Fibroblast of the aortic adventitia (primary cell): ENCODE measurements around the gene ACSS3. TPM values are rescaled to one million over a fixed set of nuclear protein-coding genes. Genes with fewer than 3 reads are reported as not detected.

Experiments
- DNase-seq: peaks from one replicate; pipeline ENCODE4 v3.0.0-alpha.2; 2010; ENCODE audit warnings: low read depth
- H3K4me3 ChIP-seq: 2 replicates; pipeline ENCODE4 v1.5.1; 2011; ENCODE audit warnings: low read depth, mild to moderate bottlenecking, control low read depth, low read length, moderate library complexity
- total RNA-seq: library from RNA; depleted of rRNA; stranded (reverse); fragments of >200 nt; gene quantifications from 2 replicates; pipeline ENCODE4 v1.2.3, GENCODE V29; 2012; ENCODE audit warnings: low replicate concordance
- TF ChIP-seq, protein P1 (sequence below): IDR thresholded peaks from 2 replicates; pipeline ENCODE4 v1.5.1; 2011; ENCODE audit warnings: mild to moderate bottlenecking, low read length, control low read depth, inconsistent platforms; ENCODE audit not compliant: insufficient read depth

Gene ACSS3
- total RNA-seq, 1 donor: 24.5 TPM

DNA sequence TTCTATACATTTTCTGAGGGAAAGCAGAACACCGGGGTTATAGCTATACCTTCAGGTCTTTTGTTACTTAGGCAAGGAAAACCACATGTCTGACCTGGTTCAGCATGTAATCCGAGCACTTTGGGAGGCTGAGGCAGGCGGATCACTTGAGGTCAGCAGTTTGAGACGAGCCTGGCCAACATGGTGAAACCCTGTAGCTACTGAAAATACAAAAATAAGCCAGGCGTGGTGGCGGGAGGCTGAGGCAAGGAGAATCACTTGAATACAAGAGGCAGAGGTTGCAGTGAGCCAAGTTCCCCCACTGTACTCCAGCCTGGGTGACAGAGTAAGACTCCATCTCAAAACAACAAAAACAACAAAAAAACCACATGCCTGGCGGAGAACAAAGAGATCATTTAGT, 177.6 kb downstream of the ACSS3 start:
- H3K4me3 ChIP-seq: no peak overlapping the region
- DNase-seq: no peak
- TF ChIP-seq, protein P1, sequence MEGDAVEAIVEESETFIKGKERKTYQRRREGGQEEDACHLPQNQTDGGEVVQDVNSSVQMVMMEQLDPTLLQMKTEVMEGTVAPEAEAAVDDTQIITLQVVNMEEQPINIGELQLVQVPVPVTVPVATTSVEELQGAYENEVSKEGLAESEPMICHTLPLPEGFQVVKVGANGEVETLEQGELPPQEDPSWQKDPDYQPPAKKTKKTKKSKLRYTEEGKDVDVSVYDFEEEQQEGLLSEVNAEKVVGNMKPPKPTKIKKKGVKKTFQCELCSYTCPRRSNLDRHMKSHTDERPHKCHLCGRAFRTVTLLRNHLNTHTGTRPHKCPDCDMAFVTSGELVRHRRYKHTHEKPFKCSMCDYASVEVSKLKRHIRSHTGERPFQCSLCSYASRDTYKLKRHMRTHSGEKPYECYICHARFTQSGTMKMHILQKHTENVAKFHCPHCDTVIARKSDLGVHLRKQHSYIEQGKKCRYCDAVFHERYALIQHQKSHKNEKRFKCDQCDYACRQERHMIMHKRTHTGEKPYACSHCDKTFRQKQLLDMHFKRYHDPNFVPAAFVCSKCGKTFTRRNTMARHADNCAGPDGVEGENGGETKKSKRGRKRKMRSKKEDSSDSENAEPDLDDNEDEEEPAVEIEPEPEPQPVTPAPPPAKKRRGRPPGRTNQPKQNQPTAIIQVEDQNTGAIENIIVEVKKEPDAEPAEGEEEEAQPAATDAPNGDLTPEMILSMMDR: no peak

DNA sequence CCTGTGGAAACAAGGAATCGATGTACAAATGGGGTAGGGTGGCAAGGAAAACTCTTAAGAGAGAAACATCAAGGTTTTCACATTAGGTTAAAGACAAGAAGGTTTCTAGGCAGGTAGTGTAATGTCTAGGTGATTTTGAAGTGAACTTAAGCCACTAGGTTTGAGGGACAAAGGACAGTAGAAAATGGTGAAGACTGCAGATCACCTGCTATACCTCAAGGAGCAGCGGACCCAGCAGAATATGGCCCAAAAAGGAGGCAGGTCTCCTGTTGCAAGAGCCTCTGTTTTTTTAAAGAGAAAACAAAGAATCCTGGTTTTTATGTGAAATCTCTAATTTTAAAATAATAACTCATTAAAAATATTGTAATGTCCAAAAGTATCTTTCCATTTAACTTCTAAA, 178.1 kb downstream of the ACSS3 start:
- no peak overlapping the region for H3K4me3 ChIP-seq
- TF ChIP-seq, protein P1: no peak
- DNase-seq: no peak

DNA sequence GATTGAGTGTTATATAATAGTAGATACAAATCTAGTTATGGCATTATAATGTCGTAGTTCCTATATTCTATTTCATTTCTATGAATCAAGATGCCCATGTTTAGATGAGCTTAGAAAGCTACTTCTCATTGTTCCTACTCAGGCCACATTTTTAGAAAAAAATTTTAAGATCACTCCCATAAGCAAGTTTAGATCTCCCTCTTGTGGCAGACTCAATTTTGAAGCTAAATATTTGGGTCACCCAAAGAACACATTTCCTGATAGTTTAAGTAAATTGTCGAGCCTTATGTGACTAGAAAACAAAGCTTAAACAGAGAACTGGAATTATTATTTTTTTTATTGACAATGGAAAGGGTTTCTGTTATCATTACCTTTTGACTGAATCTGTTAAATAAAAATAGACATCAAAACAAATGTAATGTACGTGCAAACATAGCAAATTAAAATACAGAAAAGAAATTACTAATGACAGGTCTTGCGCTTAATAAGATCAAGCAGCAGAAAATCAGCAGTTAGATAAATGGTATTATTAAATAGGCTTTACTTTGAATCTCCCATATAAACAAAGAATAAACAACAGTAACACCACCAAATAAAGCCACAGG, 180.2 kb downstream of the ACSS3 start:
- H3K4me3 ChIP-seq: no peak overlapping the region
- TF ChIP-seq, protein P1: peak; percentile 63
- DNase-seq: peak; percentile 68

DNA sequence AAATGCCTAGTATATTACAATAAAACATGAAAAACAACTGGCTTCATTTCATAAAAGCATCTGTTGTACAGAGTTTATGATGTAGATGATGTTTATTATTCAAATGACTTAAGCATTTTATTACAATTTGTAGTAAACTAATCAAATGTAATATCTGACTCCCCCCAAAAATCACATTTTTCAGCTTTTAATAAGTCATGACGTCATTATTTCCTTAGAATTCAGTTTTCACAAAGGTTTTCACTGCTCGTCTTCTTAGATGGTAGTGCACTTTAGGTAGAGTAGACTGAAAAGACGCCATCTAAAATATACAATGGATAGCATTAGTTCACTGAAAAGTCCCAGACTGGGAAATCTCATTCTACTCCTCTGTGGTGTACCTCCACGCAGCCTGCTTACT, 181.5 kb downstream of the ACSS3 start:
- DNase-seq: no peak
- no peak overlapping the region for H3K4me3 ChIP-seq
- TF ChIP-seq, protein P1: no peak

DNA sequence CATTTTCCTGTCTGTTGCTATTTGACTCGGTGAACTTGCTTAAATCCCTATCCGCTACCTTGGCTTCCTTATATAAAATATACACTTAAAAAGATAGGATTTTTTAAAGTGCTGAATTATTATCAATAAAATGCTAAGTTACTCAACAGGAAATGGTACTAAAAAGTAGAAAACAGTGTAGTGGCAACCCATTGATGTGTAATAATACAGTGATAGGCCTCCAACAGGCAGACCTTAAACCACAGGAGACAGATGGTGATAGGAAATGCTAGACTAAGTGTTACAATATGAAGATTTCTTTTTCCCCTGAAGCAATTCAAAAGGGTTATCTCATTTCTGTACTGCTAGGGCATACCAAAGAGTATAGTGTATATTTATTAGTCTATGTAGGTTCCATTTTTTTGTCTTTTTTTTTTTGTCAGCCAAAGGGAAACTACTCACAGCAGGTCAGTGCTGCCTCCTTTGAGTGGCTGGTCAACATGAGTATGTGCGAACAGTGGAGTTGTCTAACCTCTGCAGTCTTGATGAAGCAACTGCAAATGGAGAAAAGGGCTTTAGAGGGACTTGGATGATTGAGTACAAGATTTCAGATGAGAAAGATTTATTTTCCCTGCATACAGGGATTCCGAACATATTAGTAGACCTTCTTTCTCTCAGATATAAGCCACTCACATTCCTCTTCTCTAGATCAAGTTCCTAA, 183.8 kb downstream of the ACSS3 start:
- TF ChIP-seq, protein P1: no peak
- no peak overlapping the region for H3K4me3 ChIP-seq
- DNase-seq: no peak

DNA sequence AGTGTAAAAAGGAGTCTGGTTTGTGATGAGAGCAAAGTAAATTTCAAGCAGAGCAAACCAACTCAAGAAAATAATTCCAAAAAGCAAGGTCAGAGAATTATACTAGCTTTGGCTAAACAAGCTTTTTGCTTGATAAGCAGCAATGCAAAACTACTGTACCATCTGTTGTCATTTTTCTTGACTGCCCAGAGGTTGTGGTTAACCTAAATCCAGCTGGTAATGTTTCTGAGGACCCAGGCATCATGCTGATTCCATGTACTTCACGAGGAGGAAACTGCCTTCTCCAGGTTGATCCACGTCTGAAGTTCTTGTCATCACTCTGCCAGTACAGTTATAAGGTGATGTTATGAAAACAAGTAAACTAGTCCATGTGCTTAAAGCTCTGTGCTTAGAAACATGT, 185.2 kb downstream of the ACSS3 start:
- H3K4me3 ChIP-seq: no peak overlapping the region
- no peak for DNase-seq
- TF ChIP-seq, protein P1: no peak
